ENCODE data around the gene RDM1.

GRCh38 chr17:35901631-35902175 is 28.9 kb downstream of the RDM1 start:
- no peak for TF ChIP-seq CTCF (IDR thresholded peaks at IDR 0.05)
- no peak for TF ChIP-seq POLR2A (IDR thresholded peaks at IDR 0.05)
- no peak for TF ChIP-seq POLR2AphosphoS5 (IDR thresholded peaks at IDR 0.05)

Measured in breast epithelium (tissue), 3 donors.